ENCODE data around the gene PLCB4. TPM values are rescaled to one million over a fixed set of nuclear protein-coding genes. Genes with fewer than 3 reads are reported as not detected.

PLCB4 gene
- total RNA-seq, 1 experiment from 2014 or later: 10.0 TPM

- no peak for DNase-seq (ENCODE audit: low read depth)
- in situ Hi-C loops (cut with HindIII; ENCODE audit: low pct_unique_long_range_greater_than_20kb, low sequenced_read_pairs): no loop called here
These were observed 237.6 kb downstream of the PLCB4 start for GRCh38 chr20:9306521-9306920.

- in situ Hi-C loops (cut with HindIII; ENCODE audit: low pct_unique_long_range_greater_than_20kb, low sequenced_read_pairs): no loop called here
- DNase-seq (ENCODE audit: low read depth): no peak
These were observed 239.2 kb downstream of the PLCB4 start for GRCh38 chr20:9308056-9308455.

GRCh38 chr20:9311132-9311531 lies 242.2 kb downstream of the PLCB4 start:
- no peak for DNase-seq (ENCODE audit: low read depth)

GRCh38 chr20:9319687-9320384 lies 250.9 kb downstream of the PLCB4 start:
- DNase-seq (ENCODE audit: low read depth): no peak

More at GRCh38 chr20:9311132-9311531, 242.2 kb downstream of the PLCB4 start:
- in situ Hi-C loops (cut with HindIII; ENCODE audit: low pct_unique_long_range_greater_than_20kb, low sequenced_read_pairs): no loop called here

GRCh38 chr20:9321007-9321406 lies 252.1 kb downstream of the PLCB4 start:
- in situ Hi-C loops (cut with HindIII; ENCODE audit: low pct_unique_long_range_greater_than_20kb, low sequenced_read_pairs): no loop called here
- no peak for DNase-seq (ENCODE audit: low read depth)

More at GRCh38 chr20:9319687-9320384, 250.9 kb downstream of the PLCB4 start:
- in situ Hi-C loops (cut with HindIII; ENCODE audit: low pct_unique_long_range_greater_than_20kb, low sequenced_read_pairs): no loop called here

GRCh38 chr20:9322661-9323060 lies 253.8 kb downstream of the PLCB4 start:
- DNase-seq (ENCODE audit: low read depth): no peak
- in situ Hi-C loops (cut with HindIII; ENCODE audit: low pct_unique_long_range_greater_than_20kb, low sequenced_read_pairs): no loop called here

GRCh38 chr20:9323622-9324021 lies 254.7 kb downstream of the PLCB4 start:
- DNase-seq (ENCODE audit: low read depth): no peak
- in situ Hi-C loops (cut with HindIII; ENCODE audit: low pct_unique_long_range_greater_than_20kb, low sequenced_read_pairs): no loop called here

GRCh38 chr20:9329355-9330101 lies 260.6 kb downstream of the PLCB4 start:
- in situ Hi-C loops (cut with HindIII; ENCODE audit: low pct_unique_long_range_greater_than_20kb, low sequenced_read_pairs): no loop called here

GRCh38 chr20:9330151-9330550 lies 261.3 kb downstream of the PLCB4 start:
- in situ Hi-C loops (cut with HindIII; ENCODE audit: low pct_unique_long_range_greater_than_20kb, low sequenced_read_pairs): no loop called here
- no peak for DNase-seq (ENCODE audit: low read depth)

More at GRCh38 chr20:9329355-9330101, 260.6 kb downstream of the PLCB4 start:
- DNase-seq (ENCODE audit: low read depth): no peak

GRCh38 chr20:9331707-9332435 lies 263.0 kb downstream of the PLCB4 start:
- in situ Hi-C loops (cut with HindIII; ENCODE audit: low pct_unique_long_range_greater_than_20kb, low sequenced_read_pairs): no loop called here
- DNase-seq (ENCODE audit: low read depth): no peak

- DNase-seq (ENCODE audit: low read depth): no peak
- in situ Hi-C loops (cut with HindIII; ENCODE audit: low pct_unique_long_range_greater_than_20kb, low sequenced_read_pairs): no loop called here
These were observed 264.0 kb downstream of the PLCB4 start for GRCh38 chr20:9332791-9333479.

GRCh38 chr20:9334866-9335265 lies 266.0 kb downstream of the PLCB4 start:
- DNase-seq (ENCODE audit: low read depth): no peak
- in situ Hi-C loops (cut with HindIII; ENCODE audit: low pct_unique_long_range_greater_than_20kb, low sequenced_read_pairs): no loop called here

- in situ Hi-C loops (cut with HindIII; ENCODE audit: low pct_unique_long_range_greater_than_20kb, low sequenced_read_pairs): no loop called here
- no peak for DNase-seq (ENCODE audit: low read depth)
These were observed 269.2 kb downstream of the PLCB4 start for GRCh38 chr20:9338101-9338500.

- in situ Hi-C loops (cut with HindIII; ENCODE audit: low pct_unique_long_range_greater_than_20kb, low sequenced_read_pairs): no loop called here
- DNase-seq (ENCODE audit: low read depth): no peak
These were observed 270.8 kb downstream of the PLCB4 start for GRCh38 chr20:9339708-9340107.

GRCh38 chr20:9342651-9343050 lies 273.8 kb downstream of the PLCB4 start:
- DNase-seq (ENCODE audit: low read depth): no peak
- in situ Hi-C loops (cut with HindIII; ENCODE audit: low pct_unique_long_range_greater_than_20kb, low sequenced_read_pairs): no loop called here

GRCh38 chr20:9344083-9344920 lies 275.4 kb downstream of the PLCB4 start:
- in situ Hi-C loops (cut with HindIII; ENCODE audit: low pct_unique_long_range_greater_than_20kb, low sequenced_read_pairs): no loop called here
- no peak for DNase-seq (ENCODE audit: low read depth)

- in situ Hi-C loops (cut with HindIII; ENCODE audit: low pct_unique_long_range_greater_than_20kb, low sequenced_read_pairs): no loop called here
- DNase-seq (ENCODE audit: low read depth): no peak
These were observed 279.4 kb downstream of the PLCB4 start for GRCh38 chr20:9348316-9348715.

GRCh38 chr20:9348747-9349146 lies 279.9 kb downstream of the PLCB4 start:
- in situ Hi-C loops (cut with HindIII; ENCODE audit: low pct_unique_long_range_greater_than_20kb, low sequenced_read_pairs): no loop called here
- DNase-seq (ENCODE audit: low read depth): no peak

All from Caki2 (cell line).